SK-N-SH (cell line): ENCODE data around the gene ELK1. TPM values are rescaled to one million over a fixed set of nuclear protein-coding genes. Genes with fewer than 3 reads are reported as not detected.

Experiments used
- CTCF ChIA-PET: fragments of 300-600, 350-600 bp; formaldehyde crosslinking; extraction: SDS; loops from one replicate; lab custom pipeline; 2021; lab: Yijun Ruan, JAX
- POLR2A ChIA-PET: fragments of 350-600 bp; sonication (Branson Sonifier 250); formaldehyde crosslinking; extraction: SDS; loops from one replicate; lab custom pipeline; 2020; ENCODE audit warnings: antibody characterized with exemption, inconsistent platforms; lab: Yijun Ruan, JAX
- DNase-seq: peaks from one replicate; pipeline ENCODE4 v3.0.0; 2012
- H2AFZ ChIP-seq: fragments of 200-600 bp; sonication (generic); 2 replicates; pipeline ENCODE4 v1.8.1; 2016; ENCODE audit warnings: antibody characterized with exemption, mild to moderate bottlenecking, low read depth
- H3F3A ChIP-seq: fragments of 200-600 bp; sonication (generic); replicated peaks from 2 replicates; pipeline ENCODE3; 2016; ENCODE audit warnings: antibody characterized with exemption, mild to moderate bottlenecking; ENCODE audit not compliant: insufficient read depth
- H3K27ac ChIP-seq, 2 experiments: fragments of 200-500 bp in 1 of 2; fragments of 200-600 bp in 1 of 2; sonication (Bioruptor generic) in 1 of 2; sonication (generic), shearing (Covaris generic) in 1 of 2; 2 replicates each; pipeline versions ENCODE4 v1.5.1 to v1.6.1; 2014 to 2016; ENCODE audit warnings: low read depth in 2 of 2, inconsistent platforms in 1 of 2, low read length in 1 of 2, mild to moderate bottlenecking in 1 of 2, mixed read lengths in 1 of 2
- H3K27me3 ChIP-seq: fragments of 200-600 bp; sonication (generic), shearing (Covaris generic); 2 replicates; pipeline ENCODE4 v1.6.1; 2016; ENCODE audit warnings: mixed run types; ENCODE audit not compliant: insufficient read depth
- H3K36me3 ChIP-seq, 2 experiments: fragments of 200-500 bp in 1 of 2; fragments of 200-600 bp in 1 of 2; sonication (Bioruptor generic) in 1 of 2; sonication (generic) in 1 of 2; replicated peaks in 1 of 2; 2 replicates each; pipeline versions ENCODE3 to v1.5.1; 2014 to 2016; ENCODE audit warnings: low read length in 1 of 2, mild to moderate bottlenecking in 1 of 2; ENCODE audit not compliant: insufficient read depth in 2 of 2, control insufficient read depth in 1 of 2
- H3K4me1 ChIP-seq, 2 experiments: fragments of 200-500 bp in 1 of 2; fragments of 200-600 bp in 1 of 2; sonication (Bioruptor generic) in 1 of 2; sonication (generic), shearing (Covaris generic) in 1 of 2; 2 replicates each; pipeline versions ENCODE4 v1.5.1 to v1.6.1; 2014 to 2016; ENCODE audit warnings: low read depth in 1 of 2, low read length in 1 of 2, mixed run types in 1 of 2; ENCODE audit not compliant: insufficient read depth in 2 of 2, control insufficient read depth in 1 of 2
- H3K4me2 ChIP-seq: fragments of 200-600 bp; sonication (generic), shearing (Covaris generic); 2 replicates; pipeline ENCODE4 v1.6.1; 2017; ENCODE audit warnings: mixed run types
- H3K4me3 ChIP-seq, 2 experiments: fragments of 200-500 bp in 1 of 2; fragments of 200-600 bp in 1 of 2; sonication (Bioruptor generic) in 1 of 2; sonication (generic), shearing (Covaris generic) in 1 of 2; 2 replicates each; pipeline versions ENCODE4 v1.5.1 to v1.8.1; 2014 to 2016; ENCODE audit warnings: low read depth in 2 of 2, inconsistent platforms in 1 of 2, low read length in 1 of 2, mild to moderate bottlenecking in 1 of 2, mixed read lengths in 1 of 2, moderate library complexity in 1 of 2
- H3K79me2 ChIP-seq: fragments of 200-600 bp; sonication (generic); 2 replicates; pipeline ENCODE4 v1.8.1; 2017; ENCODE audit warnings: mild to moderate bottlenecking; ENCODE audit not compliant: insufficient read depth
- H3K9ac ChIP-seq: fragments of 200-600 bp; sonication (generic); 2 replicates; pipeline ENCODE4 v1.6.1; 2017; ENCODE audit warnings: mixed run types
- H3K9me2 ChIP-seq: fragments of 200-600 bp; sonication (generic); 2 replicates; pipeline ENCODE4 v1.6.1; 2017; ENCODE audit warnings: mixed run types
- H3K9me3 ChIP-seq: fragments of 200-600 bp; sonication (generic); 2 replicates; pipeline ENCODE4 v1.6.1; 2017; ENCODE audit warnings: mixed run types, mild to moderate bottlenecking, moderate library complexity
- H4K20me1 ChIP-seq: fragments of 200-600 bp; sonication (generic); 2 replicates; pipeline ENCODE4 v1.6.1; 2017; ENCODE audit warnings: mild to moderate bottlenecking, mixed run types; ENCODE audit not compliant: insufficient read depth
- CHD2 ChIP-seq: fragments of 150-350 bp; IDR thresholded peaks from 2 replicates; pipeline ENCODE4 v1.6.1; 2018; ENCODE audit warnings: low read length; ENCODE audit not compliant: partially characterized antibody
- EP300 ChIP-seq, 2 experiments: IDR thresholded peaks; 2 replicates each; pipeline versions ENCODE4 v1.4.0 to v1.6.1; 2012; ENCODE audit warnings: borderline replicate concordance in 1 of 2, low read depth in 1 of 2, low read length in 1 of 2
- FOSL2 ChIP-seq: IDR thresholded peaks from 2 replicates; pipeline ENCODE4 v1.4.0; 2012; ENCODE audit warnings: low read depth, mild to moderate bottlenecking, moderate library complexity, borderline replicate concordance
- FOXJ3 ChIP-seq: sonication (generic); formaldehyde crosslinking; IDR thresholded peaks from 2 replicates; pipeline ENCODE4 v1.5.1; 2020; ENCODE audit warnings: mild to moderate bottlenecking, missing genetic modification reagents
- NFIC ChIP-seq: IDR thresholded peaks from 2 replicates; pipeline ENCODE4 v1.4.0; 2012; ENCODE audit warnings: borderline replicate concordance
- NRF1 ChIP-seq: IDR thresholded peaks from 2 replicates; pipeline ENCODE4 v1.6.1; 2012; ENCODE audit warnings: low read depth, mild to moderate bottlenecking, low read length
- SIN3A ChIP-seq: IDR thresholded peaks from 2 replicates; pipeline ENCODE4 v1.6.1; 2012; ENCODE audit warnings: low read depth, mild to moderate bottlenecking, low read length, moderate library complexity, borderline replicate concordance
- USF1 ChIP-seq: IDR thresholded peaks from 2 replicates; pipeline ENCODE4 v1.4.0; 2012; ENCODE audit warnings: low read depth, borderline replicate concordance
- YY1 ChIP-seq: IDR thresholded peaks from 2 replicates; pipeline ENCODE4 v1.4.0; 2012; ENCODE audit warnings: low read depth, mild to moderate bottlenecking
- ZBTB33 ChIP-seq: IDR thresholded peaks from 2 replicates; pipeline ENCODE4 v1.4.0; 2012; ENCODE audit warnings: low read depth, borderline replicate concordance
- WGBS: methylation state at CpG from one replicate; pipeline ENCODE4 v1.1.6; 2017; ENCODE audit warnings: low lambda C conversion rate; 5-methylcytosine and 5-hydroxymethylcytosine counted together
- polyA plus RNA-seq, 3 experiments: library from polyadenylated mRNA; depleted of rRNA; stranded (reverse); fragments of >200 nt; gene quantifications; 2 replicates each; pipeline ENCODE4 v1.2.3, GENCODE V29; 2012
- TF ChIP-seq, protein P1 (sequence below): fragments of 200-600 bp; sonication (generic); IDR thresholded peaks from 2 replicates; pipeline ENCODE4 v1.6.1; 2017; ENCODE audit warnings: antibody characterized with exemption, mild to moderate bottlenecking, moderate library complexity
- TF ChIP-seq, protein P2 (sequence below): IDR thresholded peaks from 2 replicates; pipeline ENCODE4 v1.6.1; 2012; ENCODE audit warnings: mild to moderate bottlenecking, low read depth, low read length, moderate library complexity

The ELK1 gene
- polyA plus RNA-seq, 1 of the 3 experiments (the other 2 are of a cell fraction): 14.6 TPM

DNA sequence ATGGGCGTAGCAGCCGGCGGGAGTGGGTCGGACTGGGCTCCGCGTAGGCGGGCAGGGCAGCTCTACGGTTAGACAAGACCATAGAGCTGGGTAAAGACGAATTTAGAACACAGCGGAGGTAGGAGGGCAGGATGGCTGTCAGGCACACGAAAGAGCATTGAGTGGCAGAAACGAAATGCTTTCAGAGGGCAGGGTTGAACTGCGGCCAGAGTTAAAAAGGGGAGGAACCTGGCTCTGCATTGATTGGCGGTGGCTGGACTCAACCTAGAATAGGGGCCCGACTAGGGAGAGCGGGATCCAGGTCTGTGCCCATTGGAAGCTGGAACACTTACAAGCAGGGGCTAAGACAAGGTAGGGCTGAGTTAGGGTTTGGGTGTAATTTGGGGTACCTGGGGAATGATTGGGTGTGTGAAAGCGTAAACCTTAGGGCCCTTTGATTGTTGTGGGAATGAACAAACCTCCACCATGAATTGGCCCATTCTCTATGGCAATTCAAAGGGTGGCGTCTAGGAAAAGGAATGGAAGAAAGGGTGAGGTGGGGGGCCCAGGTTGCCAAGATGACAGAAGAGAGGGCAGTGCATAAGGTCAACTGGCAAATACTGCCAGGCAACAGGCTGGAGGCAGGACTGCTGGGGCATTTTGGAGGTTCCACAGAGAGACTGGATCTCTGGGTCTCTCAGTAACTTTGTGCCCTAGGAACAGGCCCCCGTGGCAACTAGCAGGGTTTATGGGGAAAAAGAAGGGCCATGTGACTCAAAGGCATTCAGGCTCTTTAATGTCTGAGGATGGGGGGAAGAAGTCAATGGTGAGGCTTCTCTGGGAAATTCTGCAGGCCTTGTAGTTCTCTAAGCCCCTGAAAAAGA lies 911 bp upstream of the ELK1 start:
- Histone ChIP-seq H3K4me1 (peaks cover 4 to 8% of the 10 kb centered on the region in 2 experiments; a peak in 1 of 4 replicates), H3K9me3 (no peaks in the 10 kb centered on the region), H3K9ac (peak overlapping the region; percentile 49; the same call in 1 of the 2 replicates), H3K4me2 (peak overlapping the region; percentile 71), H3F3A (no peaks in the 10 kb centered on the region), H3K36me3 (peaks cover 5 to 10% of the 10 kb centered on the region in 2 experiments)
- TF ChIP-seq ZBTB33 (no peak), FOXJ3 (CRISPR knock-in tag) (no peak), FOSL2 (no peak), YY1 (no peak), CHD2 (no peak), EP300 (IDR thresholded peaks at IDR 0.05; ENCODE audit: borderline replicate concordance in 1 of 2, low read depth in 1 of 2, low read length in 1 of 2) (no peak), NRF1 (no peak), USF1 (no peak), NFIC (no peak), SIN3A (no peak)
- TF ChIP-seq, protein P1, sequence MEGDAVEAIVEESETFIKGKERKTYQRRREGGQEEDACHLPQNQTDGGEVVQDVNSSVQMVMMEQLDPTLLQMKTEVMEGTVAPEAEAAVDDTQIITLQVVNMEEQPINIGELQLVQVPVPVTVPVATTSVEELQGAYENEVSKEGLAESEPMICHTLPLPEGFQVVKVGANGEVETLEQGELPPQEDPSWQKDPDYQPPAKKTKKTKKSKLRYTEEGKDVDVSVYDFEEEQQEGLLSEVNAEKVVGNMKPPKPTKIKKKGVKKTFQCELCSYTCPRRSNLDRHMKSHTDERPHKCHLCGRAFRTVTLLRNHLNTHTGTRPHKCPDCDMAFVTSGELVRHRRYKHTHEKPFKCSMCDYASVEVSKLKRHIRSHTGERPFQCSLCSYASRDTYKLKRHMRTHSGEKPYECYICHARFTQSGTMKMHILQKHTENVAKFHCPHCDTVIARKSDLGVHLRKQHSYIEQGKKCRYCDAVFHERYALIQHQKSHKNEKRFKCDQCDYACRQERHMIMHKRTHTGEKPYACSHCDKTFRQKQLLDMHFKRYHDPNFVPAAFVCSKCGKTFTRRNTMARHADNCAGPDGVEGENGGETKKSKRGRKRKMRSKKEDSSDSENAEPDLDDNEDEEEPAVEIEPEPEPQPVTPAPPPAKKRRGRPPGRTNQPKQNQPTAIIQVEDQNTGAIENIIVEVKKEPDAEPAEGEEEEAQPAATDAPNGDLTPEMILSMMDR: no peak
- TF ChIP-seq, protein P2, sequence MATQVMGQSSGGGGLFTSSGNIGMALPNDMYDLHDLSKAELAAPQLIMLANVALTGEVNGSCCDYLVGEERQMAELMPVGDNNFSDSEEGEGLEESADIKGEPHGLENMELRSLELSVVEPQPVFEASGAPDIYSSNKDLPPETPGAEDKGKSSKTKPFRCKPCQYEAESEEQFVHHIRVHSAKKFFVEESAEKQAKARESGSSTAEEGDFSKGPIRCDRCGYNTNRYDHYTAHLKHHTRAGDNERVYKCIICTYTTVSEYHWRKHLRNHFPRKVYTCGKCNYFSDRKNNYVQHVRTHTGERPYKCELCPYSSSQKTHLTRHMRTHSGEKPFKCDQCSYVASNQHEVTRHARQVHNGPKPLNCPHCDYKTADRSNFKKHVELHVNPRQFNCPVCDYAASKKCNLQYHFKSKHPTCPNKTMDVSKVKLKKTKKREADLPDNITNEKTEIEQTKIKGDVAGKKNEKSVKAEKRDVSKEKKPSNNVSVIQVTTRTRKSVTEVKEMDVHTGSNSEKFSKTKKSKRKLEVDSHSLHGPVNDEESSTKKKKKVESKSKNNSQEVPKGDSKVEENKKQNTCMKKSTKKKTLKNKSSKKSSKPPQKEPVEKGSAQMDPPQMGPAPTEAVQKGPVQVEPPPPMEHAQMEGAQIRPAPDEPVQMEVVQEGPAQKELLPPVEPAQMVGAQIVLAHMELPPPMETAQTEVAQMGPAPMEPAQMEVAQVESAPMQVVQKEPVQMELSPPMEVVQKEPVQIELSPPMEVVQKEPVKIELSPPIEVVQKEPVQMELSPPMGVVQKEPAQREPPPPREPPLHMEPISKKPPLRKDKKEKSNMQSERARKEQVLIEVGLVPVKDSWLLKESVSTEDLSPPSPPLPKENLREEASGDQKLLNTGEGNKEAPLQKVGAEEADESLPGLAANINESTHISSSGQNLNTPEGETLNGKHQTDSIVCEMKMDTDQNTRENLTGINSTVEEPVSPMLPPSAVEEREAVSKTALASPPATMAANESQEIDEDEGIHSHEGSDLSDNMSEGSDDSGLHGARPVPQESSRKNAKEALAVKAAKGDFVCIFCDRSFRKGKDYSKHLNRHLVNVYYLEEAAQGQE: no peak
- TF ChIP-seq, all 33 proteins: peak for 0
- Histone ChIP-seq H3K4me3 (peak overlapping the region; percentile 38 to 44), H4K20me1 (no peaks in the 10 kb centered on the region), H3K27me3 (peaks cover 9% of the 10 kb centered on the region; the same call in 1 of the 2 replicates), H3K79me2 (peaks cover 14% of the 10 kb centered on the region; the same call in 1 of the 2 replicates), H2AFZ (0 out of 2 replicates have a peak overlapping the region, but pooled peaks have one; percentile 29), H3K27ac (peak overlapping the region; percentile 51 to 60), H3K9me2 (no peaks in the 10 kb centered on the region)
- ChIA-PET POLR2A (interaction anchor here (1.2 kb wide), 1 partner anchor 28 kb away, joined by 4 read pairs; no protein-coding TSS in a partner anchor), CTCF (interaction anchor here (0.8 kb wide), 1 partner anchor 13 kb away, joined by 4 read pairs; no protein-coding TSS in a partner anchor)
- no peak for DNase-seq
- WGBS: 21% methylated on average over 19 of the region's 19 CpGs
